Metanephros (tissue), 1 donor: ENCODE data around the gene SLIT1. TPM values are rescaled to one million over a fixed set of nuclear protein-coding genes. Genes with fewer than 3 reads are reported as not detected.

Experiments used
- total RNA-seq: library from RNA; depleted of rRNA; stranded (reverse); fragments of >200 nt; gene quantifications from one replicate; pipeline ENCODE4 v1.2.3, GENCODE V29; 2014

Gene SLIT1
- 3.3 TPM for total RNA-seq

GRCh38 chr10:97185326-97186058, at the start of gene SLIT1:
Gene SLIT1, minus strand, starts transcription at chr10:97185959. Its CDS starts 285 bp downstream, at chr10:97185674.

Other genes starting within 250 kb of the SLIT1 start
- 18.0 TPM for gene ARHGAP19, start 106.7 kb upstream of the SLIT1 start, total RNA-seq
- 4.3 TPM for gene FRAT1, start 133.3 kb upstream of the SLIT1 start, total RNA-seq
- gene FRAT2, start 148.8 kb upstream of the SLIT1 start, total RNA-seq: 17.3 TPM
- 27.2 TPM for gene RRP12, start 215.4 kb upstream of the SLIT1 start, total RNA-seq
- gene PGAM1, start 240.2 kb upstream of the SLIT1 start, total RNA-seq: 163 TPM